ENCODE results near the gene EHMT2. TPM values are rescaled to one million over a fixed set of nuclear protein-coding genes. Genes with fewer than 3 reads are reported as not detected.
A peak's percentile ranks its signal among the peaks of the same experiment; 100 is the strongest.

EHMT2 gene
- total and polyA plus RNA-seq, 5 experiments from 2014 or later = 37.3 to 81.8 (median 57.9) TPM

- Mint-ChIP-seq H3K36me3 (peaks cover 5 to 83% (median 35%) of the 10 kb centered on the region in 3 donors), H3K9me3 (no peaks in the 10 kb centered on the region), H3K4me3 (no peak overlapping the region), H3K27me3 (no peaks in the 10 kb centered on the region), H3K4me1 (peaks cover 0 to 2% (median under 1%) of the 10 kb centered on the region in 4 donors), H3K27ac (no peak overlapping the region)
- ATAC-seq (no peak), DNase-seq (peak in 1 of 10 donors; percentile 52)
- POLR2A ChIA-PET = no interaction called here
Observed at GRCh38 chr6:31883676-31884075, 13.8 kb downstream of the EHMT2 start.

DNA sequence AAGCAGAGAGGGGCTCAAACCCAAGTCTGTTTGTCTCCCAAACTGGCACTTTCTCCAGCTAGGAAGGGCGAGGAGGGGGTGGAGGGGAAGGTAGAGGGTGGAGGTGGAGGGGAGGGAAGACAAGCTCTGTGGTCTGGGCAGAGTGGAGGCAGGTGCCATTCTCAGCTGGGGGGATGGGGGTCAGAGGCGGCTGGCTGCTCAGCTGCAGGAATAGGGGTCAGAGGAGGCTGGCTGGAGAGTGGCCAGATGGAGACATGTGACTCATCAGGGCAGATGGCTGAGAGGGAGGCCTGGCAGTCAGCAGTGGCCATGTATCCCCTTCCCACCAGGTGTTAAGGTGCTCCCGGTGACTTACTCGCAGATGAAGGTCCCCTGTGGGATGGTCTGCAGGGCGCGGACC lies 15.2 kb downstream of the EHMT2 start:
- no peaks in the 10 kb centered on the region for H3K27me3 Mint-ChIP-seq
- no peak overlapping the region for H3K4me3 Mint-ChIP-seq
- H3K9me3 Mint-ChIP-seq = no peaks in the 10 kb centered on the region
- ATAC-seq = no peak
- peak in 1 of 10 donors; percentile 36 for DNase-seq
- H3K27ac Mint-ChIP-seq = peak overlapping the region in 1 of 10 donors; percentile 62
- peaks cover 5 to 78% (median 31%) of the 10 kb centered on the region in 3 donors for H3K36me3 Mint-ChIP-seq
- peaks cover 0 to 2% (median under 1%) of the 10 kb centered on the region in 4 donors for H3K4me1 Mint-ChIP-seq
- POLR2A ChIA-PET = interaction anchor here (0.8 kb wide), 1 partner anchor 15 kb away, joined by 5 read pairs; the partner anchor contains the start of gene EHMT2

DNA sequence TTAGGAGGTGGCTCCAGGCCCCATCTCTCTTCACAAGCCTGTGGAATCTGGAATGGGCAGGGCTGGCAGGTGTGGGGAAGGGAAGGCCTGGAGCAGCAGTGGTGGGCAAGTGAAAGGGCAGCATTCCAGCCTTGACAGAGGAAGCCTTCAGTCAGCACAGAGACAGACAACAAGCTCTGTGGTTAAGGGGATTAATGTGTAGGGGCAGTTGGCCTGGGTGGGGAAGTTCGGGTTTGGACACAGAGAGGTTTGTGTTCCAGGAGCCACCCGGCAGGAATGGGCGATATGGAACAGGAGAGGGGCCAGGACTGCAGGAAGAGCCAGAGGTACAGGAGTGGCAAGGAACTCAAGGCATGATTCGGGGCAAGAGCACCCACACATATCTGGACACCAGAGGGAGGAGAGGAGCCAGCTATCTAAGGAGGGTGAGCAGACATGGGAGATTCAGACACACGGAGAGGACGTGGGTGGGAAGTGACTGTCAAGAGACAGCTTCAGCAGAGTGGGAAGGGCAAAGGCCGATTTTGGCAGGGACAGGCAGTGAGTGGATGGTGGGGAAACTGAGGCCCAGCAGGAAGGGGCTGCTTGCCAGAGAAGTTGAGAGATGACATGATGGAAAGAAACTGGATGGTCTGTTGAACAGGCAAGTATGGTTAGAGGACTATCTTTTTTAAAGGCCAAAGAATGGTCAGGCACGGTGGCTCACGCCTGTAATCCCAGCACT lies 16.2 kb downstream of the EHMT2 start:
- DNase-seq (peak in 1 of 10 donors; percentile 27), ATAC-seq (no peak)
- no peaks in the 10 kb centered on the region for H3K9me3 Mint-ChIP-seq
- H3K4me3 Mint-ChIP-seq = no peak overlapping the region
- H3K36me3 Mint-ChIP-seq = peaks cover 4 to 71% (median 31%) of the 10 kb centered on the region in 3 donors
- H3K27ac Mint-ChIP-seq = peak overlapping the region in 2 of 10 donors; percentile 52 to 77
- POLR2A ChIA-PET = no interaction called here
- peaks cover 0 to 2% (median under 1%) of the 10 kb centered on the region in 4 donors for H3K4me1 Mint-ChIP-seq
- H3K27me3 Mint-ChIP-seq = no peaks in the 10 kb centered on the region

DNA sequence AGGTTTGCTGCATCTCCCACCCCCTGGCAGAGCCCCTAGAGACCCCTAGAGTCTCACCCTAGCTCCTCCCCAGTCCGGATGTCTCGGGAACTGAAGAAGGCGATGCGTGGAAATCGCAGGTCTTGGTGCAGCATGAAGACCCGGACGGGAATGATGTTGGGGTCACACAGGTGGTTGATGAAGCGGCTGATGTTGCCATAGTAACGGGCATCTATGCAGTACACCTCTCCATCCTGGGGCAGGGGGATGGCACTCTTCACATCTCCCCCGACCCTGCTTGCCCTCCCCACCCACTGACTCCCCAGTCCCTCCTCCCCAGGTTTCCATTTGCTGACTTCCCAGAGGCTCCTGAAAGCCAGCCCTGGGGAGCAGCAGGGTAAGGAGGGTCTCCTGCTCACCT lies 16.9 kb downstream of the EHMT2 start:
- Mint-ChIP-seq H3K4me3 (no peak overlapping the region), H3K36me3 (peaks cover 0 to 64% (median 28%) of the 10 kb centered on the region in 3 donors), H3K9me3 (no peaks in the 10 kb centered on the region), H3K4me1 (peaks cover 0 to 4% (median 0%) of the 10 kb centered on the region in 4 donors), H3K27ac (no peak overlapping the region), H3K27me3 (no peaks in the 10 kb centered on the region)
- POLR2A ChIA-PET = interaction anchor here (0.6 kb wide), 1 partner anchor 36 kb away, joined by 3 read pairs; no protein-coding TSS in a partner anchor
- DNase-seq = peak in 1 of 10 donors; percentile 34
- no peak for ATAC-seq

DNA sequence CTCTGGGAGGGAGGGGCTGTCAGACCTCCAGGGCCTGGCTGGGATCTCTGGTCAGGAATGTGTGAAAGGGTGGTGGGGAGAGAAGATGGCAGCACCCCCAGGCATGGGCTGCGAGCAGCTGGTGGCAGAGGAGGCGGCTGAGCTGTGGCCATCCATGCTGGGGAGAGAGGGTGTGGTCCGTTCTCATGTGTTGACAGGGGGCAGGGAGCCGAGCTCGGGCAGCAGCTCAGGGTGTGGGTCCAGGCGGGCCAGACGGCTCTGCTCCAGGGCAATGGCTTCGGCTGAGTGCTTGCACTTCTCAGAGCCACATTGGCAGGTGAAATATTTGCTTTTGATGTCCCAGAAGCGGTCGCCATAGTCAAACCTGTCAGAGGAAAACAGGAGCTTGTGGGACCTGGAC lies 17.6 kb downstream of the EHMT2 start:
- no peaks in the 10 kb centered on the region for H3K27me3 Mint-ChIP-seq
- peaks cover 0 to 57% (median 23%) of the 10 kb centered on the region in 3 donors for H3K36me3 Mint-ChIP-seq
- H3K4me1 Mint-ChIP-seq = peaks cover 0 to 4% (median 0%) of the 10 kb centered on the region in 4 donors
- POLR2A ChIA-PET = interaction anchor here (0.6 kb wide), 1 partner anchor 36 kb away, joined by 3 read pairs; no protein-coding TSS in a partner anchor
- H3K4me3 Mint-ChIP-seq = no peak overlapping the region
- peak in 1 of 10 donors; percentile 41 for DNase-seq
- no peak overlapping the region for H3K27ac Mint-ChIP-seq
- H3K9me3 Mint-ChIP-seq = no peaks in the 10 kb centered on the region
- no peak for ATAC-seq

DNA sequence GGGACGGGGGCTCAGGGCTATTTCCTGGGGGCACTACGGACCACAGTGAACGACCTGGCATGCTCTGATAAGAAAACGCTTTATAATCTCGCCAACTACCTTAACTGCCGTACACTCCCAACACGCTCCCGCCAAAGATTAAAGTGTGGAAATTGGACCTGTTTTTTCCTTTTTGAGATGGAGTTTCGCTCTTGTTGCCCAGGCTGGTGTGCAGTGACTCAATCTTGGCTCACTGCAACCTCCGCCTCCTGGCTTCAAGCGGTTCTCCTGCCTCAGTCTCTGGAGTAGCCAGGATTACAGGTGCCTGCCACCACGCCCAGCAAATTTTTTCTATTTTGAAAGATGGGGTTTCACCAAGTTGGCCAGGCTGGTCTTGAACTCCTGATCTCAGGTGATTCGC lies 18.4 kb downstream of the EHMT2 start:
- Mint-ChIP-seq H3K27me3 (no peaks in the 10 kb centered on the region), H3K36me3 (peaks cover 0 to 51% (median 23%) of the 10 kb centered on the region in 3 donors), H3K27ac (peak overlapping the region in 1 of 10 donors; percentile 85), H3K4me3 (no peak overlapping the region), H3K4me1 (peaks cover 0 to 6% (median under 1%) of the 10 kb centered on the region in 4 donors), H3K9me3 (no peaks in the 10 kb centered on the region)
- peak in 1 of 10 donors; percentile 38 for DNase-seq
- no peak for ATAC-seq
- POLR2A ChIA-PET = no interaction called here

GRCh38 chr6:31878726-31879125 lies 18.8 kb downstream of the EHMT2 start, which contains the start of gene SLC44A4:
Gene SLC44A4 (minus strand): TSS chr6:31878997. CDS start chr6:31878980, 17 bp downstream.
- Mint-ChIP-seq H3K27ac (peak within 1 kb of the TSS in 3 of 10 donors; percentile 18 to 85 (median 61)), H3K4me1 (peaks cover 0 to 6% (median under 1%) of the 10 kb centered on the region in 4 donors), H3K9me3 (no peaks in the 10 kb centered on the region), H3K27me3 (no peaks in the 10 kb centered on the region), H3K36me3 (peaks cover 0 to 47% (median 23%) of the 10 kb centered on the region in 3 donors), H3K4me3 (no peak within 1 kb of the TSS)
- POLR2A ChIA-PET = no interaction called here
- ATAC-seq (no peak), DNase-seq (peak in 1 of 10 donors; percentile 23)

GRCh38 chr6:31878222-31878621 lies 19.3 kb downstream of the EHMT2 start:
- DNase-seq (peak in 1 of 10 donors; percentile 14), ATAC-seq (no peak)
- Mint-ChIP-seq H3K27ac (peak overlapping the region in 3 of 10 donors; percentile 18 to 85 (median 61)), H3K36me3 (peaks cover 0 to 42% (median 23%) of the 10 kb centered on the region in 3 donors), H3K27me3 (no peaks in the 10 kb centered on the region), H3K4me3 (no peak overlapping the region), H3K4me1 (peaks cover 0 to 6% (median under 1%) of the 10 kb centered on the region in 4 donors), H3K9me3 (no peaks in the 10 kb centered on the region)
- POLR2A ChIA-PET = no interaction called here

DNA sequence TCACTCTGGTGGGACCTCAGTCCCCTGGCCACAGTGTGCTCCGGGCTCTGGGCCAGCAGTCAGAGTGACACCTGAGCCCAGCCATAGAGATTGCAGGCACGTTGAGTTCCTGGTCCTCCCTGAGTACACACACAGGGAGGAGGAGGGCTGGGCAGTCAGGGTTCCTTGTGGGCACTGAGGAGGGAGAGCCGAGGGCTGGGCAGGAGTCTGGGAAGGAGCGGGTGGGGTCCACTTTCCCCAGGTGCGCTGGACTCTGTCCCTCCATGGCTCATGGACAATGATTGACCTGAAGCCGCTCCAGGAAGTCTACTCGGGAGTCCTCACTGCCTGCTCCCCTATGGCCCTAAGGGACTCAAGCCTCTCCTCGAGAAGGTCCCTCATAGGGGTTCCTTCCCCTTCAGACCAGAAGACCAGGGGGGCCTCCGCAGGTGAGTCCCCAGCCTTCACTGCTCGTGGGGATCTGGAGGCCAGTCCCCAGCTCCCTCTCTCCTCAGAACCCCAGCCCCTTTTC lies 19.8 kb downstream of the EHMT2 start:
- ATAC-seq = no peak
- H3K36me3 Mint-ChIP-seq = peaks cover 0 to 37% (median 21%) of the 10 kb centered on the region in 3 donors
- H3K9me3 Mint-ChIP-seq = no peaks in the 10 kb centered on the region
- H3K27ac Mint-ChIP-seq = peak overlapping the region in 2 of 10 donors; percentile 18 to 85
- H3K4me1 Mint-ChIP-seq = peaks cover 0 to 6% (median under 1%) of the 10 kb centered on the region in 4 donors
- POLR2A ChIA-PET = interaction anchor here (1.4 kb wide), 1 partner anchor 25 kb away, joined by 3 read pairs; no protein-coding TSS in a partner anchor
- DNase-seq = no peak
- H3K4me3 Mint-ChIP-seq = no peak overlapping the region
- no peaks in the 10 kb centered on the region for H3K27me3 Mint-ChIP-seq

DNA sequence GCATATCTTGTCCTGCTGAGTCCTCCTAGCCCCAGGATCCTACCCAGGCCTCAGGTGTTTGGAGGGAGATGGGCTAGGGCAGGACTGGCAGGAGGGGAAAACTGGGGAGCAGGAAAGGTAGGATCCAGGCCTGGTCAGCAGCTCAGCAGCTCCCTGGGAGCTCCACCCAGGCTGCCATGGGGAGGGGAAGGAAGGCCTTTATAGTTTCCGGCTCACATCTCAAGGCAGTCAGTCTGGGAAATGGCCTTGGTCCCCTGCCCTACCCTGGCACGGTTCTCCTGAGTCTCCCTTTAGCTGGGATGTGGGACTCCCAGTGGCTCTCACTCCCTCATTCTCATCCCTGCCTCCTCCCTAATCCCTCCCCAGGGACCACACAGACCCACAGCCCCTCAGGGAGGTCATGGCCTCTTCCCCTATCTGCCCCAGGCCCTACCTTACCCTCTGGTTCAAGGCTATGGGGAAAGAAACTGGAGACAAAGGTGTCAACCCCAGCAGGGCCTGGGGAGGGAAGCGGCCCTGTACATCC lies 20.3 kb downstream of the EHMT2 start:
- Mint-ChIP-seq H3K9me3 (no peaks in the 10 kb centered on the region), H3K4me3 (no peak overlapping the region), H3K27me3 (no peaks in the 10 kb centered on the region), H3K36me3 (peaks cover 0 to 32% (median 18%) of the 10 kb centered on the region in 3 donors), H3K27ac (peak overlapping the region in 1 of 10 donors; percentile 48), H3K4me1 (peaks cover 0 to 6% (median under 1%) of the 10 kb centered on the region in 4 donors)
- DNase-seq (no peak), ATAC-seq (no peak)
- POLR2A ChIA-PET = interaction anchor here (1.4 kb wide), 1 partner anchor 25 kb away, joined by 3 read pairs; no protein-coding TSS in a partner anchor

- peaks cover 0 to 2% (median 0%) of the 10 kb centered on the region in 5 donors for H3K27me3 Mint-ChIP-seq
- POLR2A ChIA-PET = interaction anchor here (0.8 to 1.4 kb wide), 2 partner anchors 9 to 26 kb away, joined by 3 read pairs; no protein-coding TSS in a partner anchor
- H3K4me1 Mint-ChIP-seq = peaks cover 0 to 5% (median under 1%) of the 10 kb centered on the region in 4 donors
- ATAC-seq (no peak), DNase-seq (no peak)
- no peak overlapping the region for H3K4me3 Mint-ChIP-seq
- no peaks in the 10 kb centered on the region for H3K9me3 Mint-ChIP-seq
- H3K27ac Mint-ChIP-seq = peak overlapping the region in 1 of 10 donors; percentile 46
- H3K36me3 Mint-ChIP-seq = peaks cover 0 to 24% (median 12%) of the 10 kb centered on the region in 3 donors
Observed at GRCh38 chr6:31876357-31876756, 21.1 kb downstream of the EHMT2 start.

DNA sequence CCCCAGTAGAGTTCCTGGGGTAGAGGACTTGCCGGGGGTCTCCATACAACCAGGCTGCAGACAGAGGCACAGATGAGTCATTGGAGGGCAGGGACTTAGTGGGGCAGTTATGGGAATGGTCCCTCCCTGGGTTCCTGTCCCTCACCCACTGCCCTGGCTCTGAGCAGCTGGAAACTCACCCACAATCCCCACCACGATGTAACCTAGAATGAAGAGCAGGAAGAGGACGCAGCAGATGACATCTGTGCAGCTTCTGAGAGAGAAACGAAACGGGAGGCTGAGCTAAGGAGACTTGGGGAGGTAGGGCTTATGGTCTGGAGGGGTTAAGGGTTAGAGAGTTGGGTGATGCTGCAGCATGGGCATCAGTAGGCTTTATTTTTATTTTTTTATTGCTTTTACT lies 21.6 kb downstream of the EHMT2 start:
- no peak for ATAC-seq
- no peak for DNase-seq
- POLR2A ChIA-PET = interaction anchor here (0.8 kb wide), 1 partner anchor 8 kb away, joined by 3 read pairs; no protein-coding TSS in a partner anchor
- no peaks in the 10 kb centered on the region for H3K9me3 Mint-ChIP-seq
- H3K27ac Mint-ChIP-seq = peak overlapping the region in 5 of 10 donors; percentile 46 to 71 (median 66)
- peaks cover 0 to 19% (median 8%) of the 10 kb centered on the region in 3 donors for H3K36me3 Mint-ChIP-seq
- H3K4me3 Mint-ChIP-seq = no peak overlapping the region
- peaks cover 0 to 2% (median 0%) of the 10 kb centered on the region in 5 donors for H3K27me3 Mint-ChIP-seq
- H3K4me1 Mint-ChIP-seq = peaks cover 0 to 5% (median under 1%) of the 10 kb centered on the region in 4 donors

All from naive thymus-derived CD8-positive, alpha-beta T cell (primary cell).